ENCODE measurements around the gene PRPS1. TPM values are rescaled to one million over a fixed set of nuclear protein-coding genes. Genes with fewer than 3 reads are reported as not detected.
"Not testable (repeated sequence)": the region's sequence is repeated elsewhere in the genome, so short reads cannot be mapped to it uniquely, and the experiment has no call there.

Gene PRPS1
- polyA plus RNA-seq, 3 donors = 10.4 to 11.8 (median 11.4) TPM

DNA sequence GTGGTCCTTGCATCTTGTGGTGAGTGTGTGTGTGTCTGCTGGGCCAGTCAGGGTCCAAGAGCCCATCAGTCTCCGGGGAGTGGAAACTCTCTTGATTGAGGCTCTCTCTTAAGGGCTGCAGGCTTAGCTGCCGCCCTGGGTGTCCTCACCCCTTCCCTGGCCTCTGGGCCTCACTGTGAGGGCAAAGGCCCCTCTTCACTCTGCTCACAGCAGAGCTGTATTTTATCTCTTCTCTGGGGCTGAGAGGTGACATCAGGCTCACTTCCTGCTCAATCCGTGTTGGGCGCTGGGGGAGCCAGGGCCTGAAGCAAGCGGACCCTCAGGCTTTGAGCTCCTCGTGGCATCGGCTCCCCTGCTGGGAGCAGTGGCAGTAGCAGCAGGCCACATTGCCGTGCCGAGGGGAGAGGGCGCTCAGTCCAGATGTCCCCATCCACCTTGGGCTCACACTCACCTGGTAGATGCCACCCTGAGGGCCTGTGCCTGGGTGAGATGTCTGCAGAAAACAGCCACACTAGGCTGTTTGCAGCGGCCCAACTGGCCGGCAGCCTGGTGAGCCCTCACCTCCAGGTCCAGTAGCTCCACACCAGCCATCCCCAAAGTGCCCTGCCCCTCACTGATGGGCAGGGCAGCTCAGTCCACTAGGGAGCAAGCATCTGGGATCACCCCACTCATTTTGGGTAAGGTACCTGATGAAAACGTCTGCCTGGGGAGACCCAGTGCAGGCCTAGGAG lies 24.7 kb upstream of the PRPS1 start:
- Histone ChIP-seq H3K9me3 (replicated peaks in 1 of 2; ENCODE audit: control insufficient read depth in 1 of 2, insufficient read depth in 1 of 2, low read length in 2 of 2) (no peaks in the 10 kb centered on the region), H3K4me2 (replicated peaks; ENCODE audit: extremely low read depth, low read length, poor library complexity, severe bottlenecking) (no peak overlapping the region), H3K4me1 (ENCODE audit: control insufficient read depth in 1 of 2, insufficient read depth in 2 of 2, low read length in 2 of 2) (no peaks in the 10 kb centered on the region), H3K9ac (ENCODE audit: insufficient read depth, low read length, poor library complexity, severe bottlenecking) (no peak overlapping the region), H3K27me3 (ENCODE audit: control insufficient read depth in 2 of 2, insufficient read depth in 2 of 2, low read length in 2 of 2) (no peaks in the 10 kb centered on the region), H3K36me3 (replicated peaks in 1 of 2; ENCODE audit: control insufficient read depth in 1 of 2, insufficient read depth in 2 of 2, low read length in 2 of 2) (no peaks in the 10 kb centered on the region), H2AFZ (ENCODE audit: insufficient read depth, low read depth, low read length, poor library complexity, severe bottlenecking) (no peak overlapping the region), H4K20me1 (ENCODE audit: insufficient read depth, low read length) (no peaks in the 10 kb centered on the region), H3K79me2 (ENCODE audit: insufficient read depth, low read length) (no peaks in the 10 kb centered on the region), H3K4me3 (replicated peaks in 1 of 3; ENCODE audit: low read depth in 2 of 3, low read length in 3 of 3) (no peak overlapping the region), H3K27ac (ENCODE audit: low read depth in 1 of 2, low read length in 2 of 2) (no peak overlapping the region)
- H3K27ac Mint-ChIP-seq = no peak overlapping the region
- DNase-seq = no peak
- TF ChIP-seq, protein P1, sequence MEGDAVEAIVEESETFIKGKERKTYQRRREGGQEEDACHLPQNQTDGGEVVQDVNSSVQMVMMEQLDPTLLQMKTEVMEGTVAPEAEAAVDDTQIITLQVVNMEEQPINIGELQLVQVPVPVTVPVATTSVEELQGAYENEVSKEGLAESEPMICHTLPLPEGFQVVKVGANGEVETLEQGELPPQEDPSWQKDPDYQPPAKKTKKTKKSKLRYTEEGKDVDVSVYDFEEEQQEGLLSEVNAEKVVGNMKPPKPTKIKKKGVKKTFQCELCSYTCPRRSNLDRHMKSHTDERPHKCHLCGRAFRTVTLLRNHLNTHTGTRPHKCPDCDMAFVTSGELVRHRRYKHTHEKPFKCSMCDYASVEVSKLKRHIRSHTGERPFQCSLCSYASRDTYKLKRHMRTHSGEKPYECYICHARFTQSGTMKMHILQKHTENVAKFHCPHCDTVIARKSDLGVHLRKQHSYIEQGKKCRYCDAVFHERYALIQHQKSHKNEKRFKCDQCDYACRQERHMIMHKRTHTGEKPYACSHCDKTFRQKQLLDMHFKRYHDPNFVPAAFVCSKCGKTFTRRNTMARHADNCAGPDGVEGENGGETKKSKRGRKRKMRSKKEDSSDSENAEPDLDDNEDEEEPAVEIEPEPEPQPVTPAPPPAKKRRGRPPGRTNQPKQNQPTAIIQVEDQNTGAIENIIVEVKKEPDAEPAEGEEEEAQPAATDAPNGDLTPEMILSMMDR (IDR thresholded peaks at IDR 0.05) = no peak
- H3K4me1 Mint-ChIP-seq = no peaks in the 10 kb centered on the region
- no peak overlapping the region for H3K4me3 Mint-ChIP-seq
- peaks cover 0 to 1% (median 0%) of the 10 kb centered on the region in 3 donors for H3K27me3 Mint-ChIP-seq (ENCODE audit: low read depth in 3 of 3)
- no peaks in the 10 kb centered on the region for H3K36me3 Mint-ChIP-seq
- WGBS (ENCODE audit: insufficient coverage) = 90% methylated on average over 7 of the region's 13 CpGs
- H3K9me3 Mint-ChIP-seq = peaks cover 0 to 2% (median 0%) of the 10 kb centered on the region in 7 donors
- intact Hi-C loops (cut with micrococcal nuclease) = no loop called here

DNA sequence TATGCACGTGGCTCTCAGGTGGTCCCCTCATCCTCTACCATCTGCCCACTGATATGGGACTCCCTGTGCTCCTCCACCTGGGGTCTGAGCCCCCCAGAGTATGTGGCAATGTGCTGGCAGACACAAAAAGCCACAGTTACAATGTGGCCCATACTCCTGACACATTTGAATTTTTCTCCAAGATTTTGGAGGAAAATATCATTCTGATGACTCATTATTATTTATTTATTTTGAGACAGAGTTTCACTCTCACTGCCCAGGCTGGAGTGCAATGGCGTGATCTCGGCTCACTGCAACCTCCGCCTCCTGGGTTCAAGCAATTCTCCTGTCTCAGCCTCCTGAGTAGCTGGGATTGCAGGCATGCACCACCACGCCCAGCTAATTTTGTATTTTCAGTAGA lies 19.2 kb upstream of the PRPS1 start:
- H3K27ac Mint-ChIP-seq; H3K4me1 Mint-ChIP-seq; H3K4me1 ChIP-seq (ENCODE audit: control insufficient read depth in 1 of 2, insufficient read depth in 2 of 2, low read length in 2 of 2); H3K9me3 Mint-ChIP-seq; H3K4me2 ChIP-seq (replicated peaks; ENCODE audit: extremely low read depth, low read length, poor library complexity, severe bottlenecking); H3K9me3 ChIP-seq (replicated peaks in 1 of 2; ENCODE audit: control insufficient read depth in 1 of 2, insufficient read depth in 1 of 2, low read length in 2 of 2); H4K20me1 ChIP-seq (ENCODE audit: insufficient read depth, low read length); H3K4me3 ChIP-seq (replicated peaks in 1 of 3; ENCODE audit: low read depth in 2 of 3, low read length in 3 of 3); H2AFZ ChIP-seq (ENCODE audit: insufficient read depth, low read depth, low read length, poor library complexity, severe bottlenecking); H3K27me3 ChIP-seq (ENCODE audit: control insufficient read depth in 2 of 2, insufficient read depth in 2 of 2, low read length in 2 of 2); H3K36me3 ChIP-seq (replicated peaks in 1 of 2; ENCODE audit: control insufficient read depth in 1 of 2, insufficient read depth in 2 of 2, low read length in 2 of 2); H3K79me2 ChIP-seq (ENCODE audit: insufficient read depth, low read length); H3K4me3 Mint-ChIP-seq; H3K36me3 Mint-ChIP-seq; intact Hi-C loops (cut with micrococcal nuclease); H3K27ac ChIP-seq (ENCODE audit: low read depth in 1 of 2, low read length in 2 of 2); H3K9ac ChIP-seq (ENCODE audit: insufficient read depth, low read length, poor library complexity, severe bottlenecking); H3K27me3 Mint-ChIP-seq (ENCODE audit: low read depth in 3 of 3); DNase-seq: not testable (repeated sequence)
- no CpG with 5 or more reads among the region's 5 CpGs for WGBS (ENCODE audit: insufficient coverage)

All from CD14-positive monocyte (primary cell).